Measurements from ENCODE around the gene ANO3.
A peak's percentile ranks its signal among the peaks of the same experiment; 100 is the strongest.

Gene ANO3

GRCh38 chr11:26549176-26549575 is 217.2 kb downstream of the ANO3 start:
- no peak overlapping the region for H3K4me3 ChIP-seq (ENCODE audit: low read length)
- DNase-seq (ENCODE audit: low read depth): no peak
- TF ChIP-seq, protein P1, sequence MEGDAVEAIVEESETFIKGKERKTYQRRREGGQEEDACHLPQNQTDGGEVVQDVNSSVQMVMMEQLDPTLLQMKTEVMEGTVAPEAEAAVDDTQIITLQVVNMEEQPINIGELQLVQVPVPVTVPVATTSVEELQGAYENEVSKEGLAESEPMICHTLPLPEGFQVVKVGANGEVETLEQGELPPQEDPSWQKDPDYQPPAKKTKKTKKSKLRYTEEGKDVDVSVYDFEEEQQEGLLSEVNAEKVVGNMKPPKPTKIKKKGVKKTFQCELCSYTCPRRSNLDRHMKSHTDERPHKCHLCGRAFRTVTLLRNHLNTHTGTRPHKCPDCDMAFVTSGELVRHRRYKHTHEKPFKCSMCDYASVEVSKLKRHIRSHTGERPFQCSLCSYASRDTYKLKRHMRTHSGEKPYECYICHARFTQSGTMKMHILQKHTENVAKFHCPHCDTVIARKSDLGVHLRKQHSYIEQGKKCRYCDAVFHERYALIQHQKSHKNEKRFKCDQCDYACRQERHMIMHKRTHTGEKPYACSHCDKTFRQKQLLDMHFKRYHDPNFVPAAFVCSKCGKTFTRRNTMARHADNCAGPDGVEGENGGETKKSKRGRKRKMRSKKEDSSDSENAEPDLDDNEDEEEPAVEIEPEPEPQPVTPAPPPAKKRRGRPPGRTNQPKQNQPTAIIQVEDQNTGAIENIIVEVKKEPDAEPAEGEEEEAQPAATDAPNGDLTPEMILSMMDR (conservative IDR thresholded peaks at IDR 0.05; ENCODE audit: low read length): no peak

GRCh38 chr11:26550022-26550421 is 218.1 kb downstream of the ANO3 start:
- no peak for DNase-seq (ENCODE audit: low read depth)
- no peak overlapping the region for H3K4me3 ChIP-seq (ENCODE audit: low read length)
- TF ChIP-seq, protein P1 (conservative IDR thresholded peaks at IDR 0.05; ENCODE audit: low read length): no peak

DNA sequence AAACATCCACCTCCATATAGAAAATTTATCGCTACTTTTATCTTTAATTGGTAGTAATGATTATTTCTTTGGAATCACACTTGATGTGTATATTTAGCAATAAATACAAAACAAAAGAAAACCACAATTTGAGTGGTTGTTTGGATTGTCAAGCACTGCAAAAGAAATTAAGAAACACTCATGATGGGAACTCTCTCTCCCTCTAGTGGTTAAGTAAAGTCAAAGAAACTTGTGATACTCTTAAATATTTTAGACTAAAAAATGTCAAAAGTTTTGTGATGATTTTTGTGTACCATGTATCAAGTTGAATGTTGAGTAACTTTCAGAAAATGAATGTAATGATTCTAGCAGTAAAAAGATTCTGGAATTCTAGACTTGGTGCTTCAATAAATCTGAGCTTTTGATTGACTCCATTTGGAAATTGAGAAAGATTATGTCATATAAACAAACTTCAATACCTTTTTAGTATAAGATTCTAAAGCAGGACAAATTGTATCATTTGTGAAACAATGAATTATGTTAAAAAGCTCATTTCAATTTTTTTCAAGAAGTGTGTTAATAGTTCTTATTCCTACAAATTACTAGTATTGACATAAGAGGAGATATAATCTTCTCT is 219.4 kb downstream of the ANO3 start:
- peak; percentile 40 for DNase-seq (ENCODE audit: low read depth)
- no peak overlapping the region for H3K4me3 ChIP-seq (ENCODE audit: low read length)
- TF ChIP-seq, protein P1 (conservative IDR thresholded peaks at IDR 0.05; ENCODE audit: low read length): peak; percentile 69

DNA sequence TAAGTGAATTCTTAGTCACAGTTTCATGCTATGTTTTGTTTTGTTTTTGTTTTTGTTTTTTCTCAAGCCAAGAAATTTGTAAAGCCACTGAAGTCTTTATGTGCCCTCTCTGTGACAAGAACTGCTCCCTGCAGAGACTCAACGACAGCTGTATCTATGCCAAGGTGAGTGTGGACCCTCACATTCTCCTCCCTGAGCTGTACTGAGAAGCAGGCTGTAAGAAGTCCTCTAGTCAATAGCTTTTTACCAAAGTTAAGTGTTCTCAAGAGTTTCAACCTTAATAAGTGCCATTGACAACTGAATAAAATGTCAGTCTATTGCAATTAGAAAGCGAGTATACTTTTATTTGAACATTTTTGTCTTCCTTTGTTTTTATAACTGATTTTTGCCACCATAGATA is 221.3 kb downstream of the ANO3 start:
- DNase-seq (ENCODE audit: low read depth): no peak
- TF ChIP-seq, protein P1 (conservative IDR thresholded peaks at IDR 0.05; ENCODE audit: low read length): no peak
- no peak overlapping the region for H3K4me3 ChIP-seq (ENCODE audit: low read length)

DNA sequence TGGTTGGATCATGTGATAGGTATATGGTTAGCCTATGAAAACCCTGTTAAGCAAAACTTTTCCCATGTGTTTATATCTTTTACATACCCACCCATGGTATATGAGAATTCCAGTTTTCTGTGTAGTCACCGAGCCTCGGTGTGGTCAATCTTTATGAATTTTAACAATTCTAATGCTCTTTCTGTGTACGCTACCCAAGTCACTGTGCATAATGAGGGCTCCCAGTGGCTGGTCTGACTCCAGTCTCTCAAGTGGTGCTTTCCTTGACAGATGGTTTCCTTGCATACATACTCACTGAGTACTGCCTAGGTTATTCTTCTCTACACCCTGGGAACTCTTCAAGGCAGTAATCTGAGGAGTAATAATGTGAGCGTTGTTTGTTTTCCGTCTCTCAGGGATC is 222.5 kb downstream of the ANO3 start:
- no peak overlapping the region for H3K4me3 ChIP-seq (ENCODE audit: low read length)
- no peak for DNase-seq (ENCODE audit: low read depth)

DNA sequence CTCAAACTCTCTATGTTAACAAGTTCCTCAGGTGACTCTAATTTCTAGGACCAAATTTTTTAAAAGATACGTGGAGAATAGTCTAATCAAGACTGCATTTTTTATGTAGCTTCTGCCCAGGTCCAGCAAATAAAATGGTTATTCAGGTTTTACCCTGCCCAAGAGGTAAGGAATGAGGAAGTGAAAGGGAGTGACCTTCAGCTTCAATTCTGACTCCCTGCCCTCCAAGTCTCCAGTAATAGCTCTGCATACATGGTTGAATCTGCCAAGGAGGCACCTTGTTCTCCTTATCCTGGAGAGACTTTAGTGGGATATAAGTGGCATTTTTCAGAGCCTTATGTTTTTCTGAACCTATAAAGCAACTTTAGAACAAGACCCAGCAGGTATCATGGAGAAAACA is 224.7 kb downstream of the ANO3 start:
- no peak for DNase-seq (ENCODE audit: low read depth)
- TF ChIP-seq, protein P1 (conservative IDR thresholded peaks at IDR 0.05; ENCODE audit: low read length): no peak
- no peak overlapping the region for H3K4me3 ChIP-seq (ENCODE audit: low read length)

More for the DNA sequence above, 222.5 kb downstream of the ANO3 start:
- TF ChIP-seq, protein P1 (conservative IDR thresholded peaks at IDR 0.05; ENCODE audit: low read length): no peak

DNA sequence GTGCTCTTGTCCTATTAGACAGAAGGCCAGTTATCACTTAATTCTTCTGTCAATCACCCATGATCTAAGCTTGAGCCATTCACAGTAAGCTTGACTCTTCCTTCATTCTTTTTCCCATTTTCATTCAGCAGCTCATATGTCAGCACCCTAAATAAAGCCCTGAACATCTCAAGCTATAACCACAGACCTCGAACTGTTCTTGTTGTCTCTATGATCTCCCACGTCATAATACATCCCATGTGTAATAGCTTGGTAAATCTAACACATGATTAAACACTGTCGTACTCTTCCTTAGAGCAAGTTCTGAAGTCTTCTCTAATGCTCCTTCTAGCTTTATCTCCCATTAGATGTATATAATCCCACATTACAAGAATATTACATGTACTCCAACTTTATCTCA is 225.7 kb downstream of the ANO3 start:
- TF ChIP-seq, protein P1 (conservative IDR thresholded peaks at IDR 0.05; ENCODE audit: low read length): no peak
- DNase-seq (ENCODE audit: low read depth): no peak

More for the DNA sequence above, 225.7 kb downstream of the ANO3 start:
- no peak overlapping the region for H3K4me3 ChIP-seq (ENCODE audit: low read length)

Measured in AG10803 (cell line).